NCI-H1092 treated with DMSO at 0.1 percent for 48 hours (cell line): ENCODE data around the gene TRAPPC2.

Source experiments
- DNase-seq: peaks from one replicate; lab custom pipeline; 2025; lab: John Stamatoyannopoulos, UW

TRAPPC2 gene

DNA sequence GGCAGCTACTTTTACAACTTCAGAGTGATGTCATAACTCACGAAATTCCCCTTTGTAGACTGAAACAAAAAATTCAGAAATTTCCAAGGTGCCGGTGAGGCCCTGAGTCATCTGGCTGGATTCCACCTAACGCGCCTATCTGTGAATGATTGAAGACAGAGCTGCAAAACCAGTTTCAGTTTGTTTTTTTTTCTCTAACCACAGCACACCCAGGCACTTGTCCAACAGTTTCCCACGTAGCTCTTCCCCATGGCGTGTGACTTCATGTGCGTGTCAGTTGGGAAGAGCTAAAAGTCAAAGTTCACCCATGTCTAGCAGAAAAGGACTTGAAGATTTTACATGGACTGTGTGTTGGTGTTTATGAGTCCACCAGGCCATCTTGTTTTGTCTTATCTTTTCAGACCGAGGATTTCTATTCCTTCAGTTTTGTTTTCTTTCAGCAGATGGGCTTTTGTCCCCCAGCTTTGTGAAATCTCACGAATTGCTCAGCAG lies 65.1 kb downstream of the TRAPPC2 start:
- DNase-seq, result no peak

- no peak for DNase-seq
These were observed 66.5 kb downstream of the TRAPPC2 start for GRCh38 chrX:13667919-13668318.

DNA sequence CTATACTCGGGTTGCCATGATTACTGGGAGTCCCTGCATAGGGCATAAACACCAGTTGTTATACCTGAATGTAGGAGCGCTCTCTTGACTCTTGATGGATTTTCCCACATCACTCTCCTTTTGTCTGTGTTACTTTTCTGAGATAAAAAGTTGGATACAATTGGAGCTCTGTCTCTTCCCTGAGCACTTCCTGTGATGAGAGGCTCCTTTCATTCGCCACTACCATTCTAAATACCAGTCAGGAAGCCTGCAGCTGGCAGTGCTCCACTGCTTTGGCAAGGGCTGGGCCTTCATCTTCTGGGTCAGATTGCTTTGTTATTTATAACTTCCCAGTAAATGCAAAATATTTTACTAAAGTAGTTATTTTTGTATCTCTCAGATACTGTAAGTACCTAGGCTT lies 67.6 kb downstream of the TRAPPC2 start:
- DNase-seq, result peak; percentile 24

GRCh38 chrX:13664020-13664419 lies 70.4 kb downstream of the TRAPPC2 start:
- no peak for DNase-seq

- DNase-seq, result no peak
These were observed 72.0 kb downstream of the TRAPPC2 start for GRCh38 chrX:13662355-13662791.
